ENCODE measurements around the gene FAM217B.
A peak's percentile ranks its signal among the peaks of the same experiment; 100 is the strongest.

FAM217B gene

GRCh38 chr20:59940129-59940955, at the start of gene FAM217B, which contains the start of gene PPP1R3D:
Gene FAM217B, plus strand, starts transcription at chr20:59940389. Its CDS starts 3,555 bp downstream, at chr20:59943944.
Gene PPP1R3D, minus strand, starts transcription at chr20:59940305. Its CDS starts 374 bp downstream, at chr20:59939931.
- DNase-seq, result peak; percentile 94
- no peaks in the 10 kb centered on the region for H3K9me3 Mint-ChIP-seq
- peak within 1 kb of the TSS; percentile 99 for H3K27ac Mint-ChIP-seq
- H3K36me3 Mint-ChIP-seq, result peaks cover 27% of the 10 kb centered on the region
- CTCF ChIA-PET, result interaction anchor here (1.5 to 1.8 kb wide), 3 partner anchors 9 to 117 kb away, joined by 4 to 5 read pairs (median 5); no protein-coding TSS in a partner anchor
- H3K4me3 Mint-ChIP-seq, result peak within 1 kb of the TSS; percentile 94
- peaks cover 43% of the 10 kb centered on the region for H3K4me1 Mint-ChIP-seq
- no peaks in the 10 kb centered on the region for H3K27me3 Mint-ChIP-seq

- H3K9me3 Mint-ChIP-seq, result peaks cover 2% of the 10 kb centered on the region
- no peaks in the 10 kb centered on the region for H3K27me3 Mint-ChIP-seq
- H3K27ac Mint-ChIP-seq, result no peak overlapping the region
- no peaks in the 10 kb centered on the region for H3K4me1 Mint-ChIP-seq
- CTCF ChIA-PET, result no interaction called here
- DNase-seq, result no peak
- no peaks in the 10 kb centered on the region for H3K36me3 Mint-ChIP-seq
- no peak overlapping the region for H3K4me3 Mint-ChIP-seq
Measured at GRCh38 chr20:59891581-59891980, 48.6 kb upstream of the FAM217B start.

GRCh38 chr20:59895908-59896307, 44.3 kb upstream of the FAM217B start:
- no peaks in the 10 kb centered on the region for H3K4me1 Mint-ChIP-seq
- H3K36me3 Mint-ChIP-seq, result no peaks in the 10 kb centered on the region
- no peaks in the 10 kb centered on the region for H3K9me3 Mint-ChIP-seq
- H3K4me3 Mint-ChIP-seq, result no peak overlapping the region
- CTCF ChIA-PET, result no interaction called here
- no peak for DNase-seq
- no peak overlapping the region for H3K27ac Mint-ChIP-seq
- no peaks in the 10 kb centered on the region for H3K27me3 Mint-ChIP-seq

- Mint-ChIP-seq H3K27me3 (no peaks in the 10 kb centered on the region), H3K4me3 (no peak overlapping the region), H3K27ac (no peak overlapping the region), H3K9me3 (no peaks in the 10 kb centered on the region), H3K4me1 (no peaks in the 10 kb centered on the region), H3K36me3 (no peaks in the 10 kb centered on the region)
- CTCF ChIA-PET, result no interaction called here
- DNase-seq, result no peak
Measured at GRCh38 chr20:59902470-59902869, 37.7 kb upstream of the FAM217B start.

- Mint-ChIP-seq H3K9me3 (no peaks in the 10 kb centered on the region), H3K36me3 (no peaks in the 10 kb centered on the region), H3K27me3 (no peaks in the 10 kb centered on the region), H3K27ac (no peak overlapping the region), H3K4me1 (no peaks in the 10 kb centered on the region), H3K4me3 (no peak overlapping the region)
- CTCF ChIA-PET, result no interaction called here
- DNase-seq, result no peak
Measured at GRCh38 chr20:59903621-59904020, 36.6 kb upstream of the FAM217B start.

- no peak for DNase-seq
- Mint-ChIP-seq H3K4me1 (no peaks in the 10 kb centered on the region), H3K27ac (no peak overlapping the region), H3K27me3 (no peaks in the 10 kb centered on the region), H3K36me3 (no peaks in the 10 kb centered on the region), H3K9me3 (no peaks in the 10 kb centered on the region), H3K4me3 (no peak overlapping the region)
- CTCF ChIA-PET, result no interaction called here
Measured at GRCh38 chr20:59908855-59909254, 31.3 kb upstream of the FAM217B start.

GRCh38 chr20:59911041-59911440, 29.1 kb upstream of the FAM217B start:
- Mint-ChIP-seq H3K9me3 (no peaks in the 10 kb centered on the region), H3K4me1 (no peaks in the 10 kb centered on the region), H3K27me3 (no peaks in the 10 kb centered on the region), H3K27ac (no peak overlapping the region), H3K4me3 (no peak overlapping the region), H3K36me3 (no peaks in the 10 kb centered on the region)
- CTCF ChIA-PET, result no interaction called here
- no peak for DNase-seq

- H3K27ac Mint-ChIP-seq, result no peak overlapping the region
- H3K4me1 Mint-ChIP-seq, result no peaks in the 10 kb centered on the region
- no peak overlapping the region for H3K4me3 Mint-ChIP-seq
- DNase-seq, result no peak
- CTCF ChIA-PET, result no interaction called here
- no peaks in the 10 kb centered on the region for H3K36me3 Mint-ChIP-seq
- no peaks in the 10 kb centered on the region for H3K27me3 Mint-ChIP-seq
- no peaks in the 10 kb centered on the region for H3K9me3 Mint-ChIP-seq
Measured at GRCh38 chr20:59912609-59913008, 27.6 kb upstream of the FAM217B start.

GRCh38 chr20:59920944-59921343, 19.2 kb upstream of the FAM217B start:
- DNase-seq, result no peak
- Mint-ChIP-seq H3K36me3 (no peaks in the 10 kb centered on the region), H3K27ac (no peak overlapping the region), H3K4me3 (no peak overlapping the region), H3K27me3 (no peaks in the 10 kb centered on the region), H3K4me1 (no peaks in the 10 kb centered on the region), H3K9me3 (no peaks in the 10 kb centered on the region)
- CTCF ChIA-PET, result no interaction called here

- DNase-seq, result no peak
- no peaks in the 10 kb centered on the region for H3K36me3 Mint-ChIP-seq
- no peak overlapping the region for H3K4me3 Mint-ChIP-seq
- no peaks in the 10 kb centered on the region for H3K4me1 Mint-ChIP-seq
- H3K27ac Mint-ChIP-seq, result no peak overlapping the region
- CTCF ChIA-PET, result no interaction called here
- peaks cover 7% of the 10 kb centered on the region for H3K27me3 Mint-ChIP-seq
- no peaks in the 10 kb centered on the region for H3K9me3 Mint-ChIP-seq
Measured at GRCh38 chr20:59923514-59923913, 16.7 kb upstream of the FAM217B start.

GRCh38 chr20:59925359-59925758, 14.8 kb upstream of the FAM217B start:
- CTCF ChIA-PET, result interaction anchor here (2.2 kb wide), 1 partner anchor 9 kb away, joined by 9 read pairs; the partner anchor contains the start of gene SYCP2
- Mint-ChIP-seq H3K36me3 (no peaks in the 10 kb centered on the region), H3K9me3 (no peaks in the 10 kb centered on the region), H3K27me3 (peaks cover 7% of the 10 kb centered on the region), H3K4me3 (no peak overlapping the region), H3K27ac (no peak overlapping the region), H3K4me1 (no peaks in the 10 kb centered on the region)
- no peak for DNase-seq

- peaks cover 7% of the 10 kb centered on the region for H3K27me3 Mint-ChIP-seq
- no peak overlapping the region for H3K27ac Mint-ChIP-seq
- DNase-seq, result no peak
- no peaks in the 10 kb centered on the region for H3K9me3 Mint-ChIP-seq
- no peaks in the 10 kb centered on the region for H3K36me3 Mint-ChIP-seq
- CTCF ChIA-PET, result interaction anchor here (2.0 to 2.2 kb wide), 2 partner anchors 8 to 24 kb away, joined by 4 to 9 read pairs; partner anchors contain the start of gene SYCP2
- no peaks in the 10 kb centered on the region for H3K4me1 Mint-ChIP-seq
- no peak overlapping the region for H3K4me3 Mint-ChIP-seq
Measured at GRCh38 chr20:59925899-59926298, 14.3 kb upstream of the FAM217B start.

GRCh38 chr20:59931511-59932312, 8.5 kb upstream of the FAM217B start:
- DNase-seq, result no peak
- no peaks in the 10 kb centered on the region for H3K9me3 Mint-ChIP-seq
- peaks cover 12% of the 10 kb centered on the region for H3K4me1 Mint-ChIP-seq
- H3K27me3 Mint-ChIP-seq, result peaks cover 7% of the 10 kb centered on the region
- H3K4me3 Mint-ChIP-seq, result peak overlapping the region; percentile 52
- CTCF ChIA-PET, result interaction anchor here (1.2 kb wide), 1 partner anchor 281 kb away, joined by 4 read pairs; no protein-coding TSS in a partner anchor
- H3K27ac Mint-ChIP-seq, result peak overlapping the region; percentile 2
- H3K36me3 Mint-ChIP-seq, result peaks cover 4% of the 10 kb centered on the region

- Mint-ChIP-seq H3K4me3 (peak overlapping the region; percentile 28), H3K27ac (no peak overlapping the region), H3K9me3 (no peaks in the 10 kb centered on the region), H3K36me3 (peaks cover 4% of the 10 kb centered on the region), H3K27me3 (peaks cover 3% of the 10 kb centered on the region), H3K4me1 (peaks cover 21% of the 10 kb centered on the region)
- CTCF ChIA-PET, result no interaction called here
- no peak for DNase-seq
Measured at GRCh38 chr20:59932616-59933295, 7.4 kb upstream of the FAM217B start.
